Erythroblast (primary cell): ENCODE results near the gene CPT1A.

Experiments used
- GATA1 ChIP-seq: IDR thresholded peaks from 2 replicates; pipeline ENCODE4 v1.6.1; 2011; ENCODE audit warnings: low read depth, mild to moderate bottlenecking, control low read depth, low read length, moderate library complexity
- POLR2A ChIP-seq: IDR thresholded peaks from 2 replicates; pipeline ENCODE4 v1.6.1; 2011; ENCODE audit warnings: mild to moderate bottlenecking, low read length

GRCh38 chr11:68778205-68778604 lies 63.5 kb downstream of the CPT1A start:
- TF ChIP-seq POLR2A: no peak
- TF ChIP-seq GATA1: no peak
